HepG2 (cell line): ENCODE measurements around the gene DGAT2. TPM values are rescaled to one million over a fixed set of nuclear protein-coding genes. Genes with fewer than 3 reads are reported as not detected.

Source experiments
- ATAC-seq: fragments of 200-7000 bp; cut with Tn5 transposase; 3 replicates; pipeline ENCODE4 v1.9.1; 2020; ENCODE audit warnings: mild to moderate bottlenecking, moderate library complexity
- BruUV-seq: library from RNA; stranded (reverse); fragments of 400-500 nt; replicated peaks from 2 replicates; lab custom pipeline; 2021; lab: Mats Ljungman, UMichigan
- CTCF ChIA-PET: fragments of 300-600 bp; formaldehyde crosslinking; extraction: SDS; loops from one replicate; lab custom pipeline; 2021; ENCODE audit warnings: low total read pairs, inconsistent platforms, low intra/inter-chr PET ratio; lab: Yijun Ruan, JAX
- POLR2A ChIA-PET: fragments of 350-600 bp; sonication (Branson Sonifier 250); formaldehyde crosslinking; loops from one replicate; lab custom pipeline; 2020; ENCODE audit warnings: antibody characterized with exemption, inconsistent platforms; lab: Yijun Ruan, JAX
- DNase-seq: peaks from one replicate; pipeline ENCODE4 v3.0.0-alpha.2; 2015; ENCODE audit warnings: low spot score
- FAIRE-seq: peaks from 3 replicates; lab custom pipeline; 2011; peaks lifted over from hg19 to GRCh38; lab: Jason Lieb, UNC
- H2AFZ ChIP-seq: one replicate; pipeline ENCODE4 v1.6.1; 2011; ENCODE audit warnings: low read length, inconsistent platforms
- H3K27ac ChIP-seq: fragments of 300-600 bp; 3 replicates; pipeline ENCODE4 v1.8.0; 2011; ENCODE audit warnings: mixed run types, mild to moderate bottlenecking, mixed read lengths, low read length, inconsistent platforms; ENCODE audit not compliant: insufficient read depth; ENCODE audit errors: extremely low read length
- H3K27me3 ChIP-seq, 2 experiments: fragments of 200-600 bp in 1 of 2; 2 replicates in 1 of 2; 3 replicates in 1 of 2; pipeline versions ENCODE4 v1.6.0 to v1.8.0; 2011; ENCODE audit warnings: low read length in 2 of 2, mild to moderate bottlenecking in 2 of 2, moderate library complexity in 2 of 2, inconsistent platforms in 1 of 2; ENCODE audit not compliant: insufficient read depth in 2 of 2, control insufficient read depth in 1 of 2
- H3K36me3 ChIP-seq, 2 experiments: fragments of 200-600 bp in 1 of 2; replicated peaks in 1 of 2; 2 replicates in 1 of 2; 3 replicates in 1 of 2; pipeline versions ENCODE4 v1.5.1 to v1.8.0; 2011; ENCODE audit warnings: low read length in 2 of 2, inconsistent platforms in 1 of 2; ENCODE audit not compliant: insufficient read depth in 2 of 2, control insufficient read depth in 1 of 2
- H3K4me1 ChIP-seq: 2 replicates; pipeline ENCODE4 v1.5.1; 2012; ENCODE audit warnings: low read length, inconsistent platforms; ENCODE audit not compliant: insufficient read depth
- H3K4me2 ChIP-seq: 2 replicates; pipeline ENCODE4 v1.6.0; 2011; ENCODE audit warnings: low read depth, low read length, inconsistent platforms
- H3K4me3 ChIP-seq, 3 experiments: fragments of 200-600 bp in 1 of 3; sonication (generic), shearing (Covaris generic) in 1 of 3; replicated peaks in 1 of 3; 2 replicates each; pipeline ENCODE4 v1.5.1; 2011 to 2016; ENCODE audit warnings: low read length in 3 of 3, inconsistent platforms in 2 of 3, low read depth in 2 of 3, mild to moderate bottlenecking in 2 of 3, control low read depth in 1 of 3, mixed read lengths in 1 of 3; ENCODE audit not compliant: insufficient read depth in 1 of 3
- H3K79me2 ChIP-seq: one replicate; pipeline ENCODE4 v1.6.1; 2011; ENCODE audit warnings: low read length, inconsistent platforms; ENCODE audit not compliant: insufficient read depth
- H3K9ac ChIP-seq: 2 replicates; pipeline ENCODE4 v1.6.0; 2011; ENCODE audit warnings: mild to moderate bottlenecking, low read depth, low read length, inconsistent platforms; ENCODE audit not compliant: insufficient read depth
- H3K9me3 ChIP-seq: 2 replicates; pipeline ENCODE4 v1.5.1; 2012; ENCODE audit warnings: mild to moderate bottlenecking, low read length
- H4K20me1 ChIP-seq: 2 replicates; pipeline ENCODE4 v1.6.0; 2011; ENCODE audit warnings: inconsistent platforms, mild to moderate bottlenecking, low read length, moderate library complexity; ENCODE audit not compliant: insufficient read depth
- BATF2 ChIP-seq: sonication (generic); formaldehyde crosslinking; IDR thresholded peaks from 2 replicates; pipeline ENCODE4 v1.8.0; 2022; ENCODE audit warnings: mild to moderate bottlenecking, missing genetic modification reagents, moderate library complexity
- BCL6 ChIP-seq: IDR thresholded peaks from 2 replicates; pipeline ENCODE4 v1.6.1; 2016; ENCODE audit warnings: missing genetic modification reagents, missing compliant biosample characterization
- CHD2 ChIP-seq: IDR thresholded peaks from 2 replicates; pipeline ENCODE4 v1.6.1; 2011; ENCODE audit warnings: low read depth, low read length, improper control_type of control experiment
- KLF16 ChIP-seq, 2 experiments: sonication (generic) in 1 of 2; formaldehyde crosslinking in 1 of 2; IDR thresholded peaks; 2 replicates each; pipeline versions ENCODE4 v1.6.1 to v1.8.0; 2016 to 2023; ENCODE audit warnings: missing genetic modification reagents in 2 of 2, missing compliant biosample characterization in 1 of 2
- RARG ChIP-seq: sonication (generic); formaldehyde crosslinking; IDR thresholded peaks from 2 replicates; pipeline ENCODE4 v1.4.0; 2020; ENCODE audit warnings: low read depth, mild to moderate bottlenecking, missing genetic modification reagents
- SMARCE1 ChIP-seq: fragments of 450-650 bp; IDR thresholded peaks from 2 replicates; pipeline ENCODE4 v1.6.1; 2017; ENCODE audit warnings: borderline replicate concordance
- SNAPC2 ChIP-seq: sonication (generic); formaldehyde crosslinking; IDR thresholded peaks from 2 replicates; pipeline ENCODE4 v1.8.1; 2022; ENCODE audit warnings: mild to moderate bottlenecking, missing genetic modification reagents
- THAP7 ChIP-seq: sonication (generic); formaldehyde crosslinking; IDR thresholded peaks from 2 replicates; pipeline ENCODE4 v1.8.1; 2023; ENCODE audit warnings: mild to moderate bottlenecking, missing genetic modification reagents
- ZNF367 ChIP-seq: sonication (generic); formaldehyde crosslinking; IDR thresholded peaks from 2 replicates; pipeline ENCODE4 v1.4.0; 2020; ENCODE audit warnings: missing genetic modification reagents, borderline replicate concordance
- ZNF670 ChIP-seq: sonication (generic); formaldehyde crosslinking; IDR thresholded peaks from 2 replicates; pipeline ENCODE4 v1.8.0; 2022; ENCODE audit warnings: mild to moderate bottlenecking, missing genetic modification reagents, borderline replicate concordance
- ZNF784 ChIP-seq: sonication (generic); formaldehyde crosslinking; IDR thresholded peaks from 2 replicates; pipeline ENCODE4 v1.5.1; 2020; ENCODE audit warnings: missing genetic modification reagents, mild to moderate bottlenecking, borderline replicate concordance
- ZNF878 ChIP-seq: sonication (generic); formaldehyde crosslinking; IDR thresholded peaks from 2 replicates; pipeline ENCODE4 v1.8.1; 2023; ENCODE audit warnings: mild to moderate bottlenecking, missing genetic modification reagents, moderate library complexity
- WGBS: methylation state at CpG from one replicate; pipeline ENCODE4 v1.1.6; 2017; ENCODE audit warnings: low lambda C conversion rate; 5-methylcytosine and 5-hydroxymethylcytosine counted together
- in situ Hi-C: cut with HindIII; loops from 2 replicates; pipeline ENCODE4 v1.10.0; 2017; ENCODE audit warnings: low pct_unique_long_range_greater_than_20kb; ENCODE audit not compliant: extremely low pct_ligation_motif_present
- intact Hi-C: fragments of 100-400 bp; cut with micrococcal nuclease; formaldehyde crosslinking; loops from one replicate; pipeline ENCODE4 v1.10.0; 2022; ENCODE audit not compliant: unreplicated experiment
- polyA plus RNA-seq, 8 experiments: library from polyadenylated mRNA; depleted of rRNA in 3 of 8; stranded (reverse) in 7 of 8; unstranded in 1 of 8; fragments of >200 nt; fragmentation: Illumina TruSeq in 4 of 8; extraction: Trizol in 4 of 8; gene quantifications; 2 replicates each; pipeline versions ENCODE4 v1.2.1 to v1.2.3, GENCODE V29; 2011 to 2016; ENCODE audit warnings: low read depth in 4 of 8, missing spikeins in 1 of 8, mixed read lengths in 1 of 8; ENCODE audit not compliant: insufficient read depth in 1 of 8
- total RNA-seq, 5 experiments: library from RNA; depleted of rRNA; stranded (reverse); fragments of >200 nt; fragmentation: Illumina TruSeq; extraction: Trizol; gene quantifications; 2 replicates each; pipeline ENCODE4 v1.2.3, GENCODE V29; 2016; ENCODE audit warnings: low read depth in 1 of 5
- TF ChIP-seq, protein P1 (sequence below), 2 experiments: sonication (generic) in 1 of 2; formaldehyde crosslinking in 1 of 2; IDR thresholded peaks; 2 replicates each; pipeline versions ENCODE4 v1.5.1 to v1.6.1; 2011 to 2020; ENCODE audit warnings: borderline replicate concordance in 1 of 2, low read depth in 1 of 2, low read length in 1 of 2, mild to moderate bottlenecking in 1 of 2, missing genetic modification reagents in 1 of 2, moderate library complexity in 1 of 2
- TF ChIP-seq, protein P2 (sequence below): sonication (generic); formaldehyde crosslinking; conservative IDR thresholded peaks from 2 replicates; pipeline ENCODE4 v1.4.0; 2020; ENCODE audit warnings: missing genetic modification reagents

DGAT2 gene
- total and polyA plus RNA-seq, 2 of the 13 experiments (the other 11 are each of a cell fraction or from before 2014, with no cell fraction given), result 39.0 to 65.6 TPM

DNA sequence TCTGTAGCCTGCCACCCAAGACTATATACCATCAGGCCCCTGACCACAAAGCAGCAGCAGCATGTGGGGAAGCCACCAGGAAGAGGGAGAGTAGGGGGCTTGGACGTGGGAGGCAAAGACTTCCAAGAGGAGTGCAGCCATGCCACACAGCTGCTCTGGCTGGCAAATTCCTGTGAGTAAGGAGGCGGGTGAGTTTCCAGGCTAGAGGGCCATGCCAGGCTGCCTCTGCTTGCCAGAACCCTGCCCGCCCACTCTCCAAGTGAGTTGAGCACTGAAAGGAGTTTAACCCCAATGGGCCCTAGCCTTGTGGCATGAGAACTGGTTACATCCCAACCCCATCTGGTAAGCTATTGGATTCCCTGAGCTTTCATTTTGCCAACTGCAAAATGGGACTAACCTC, 4.7 kb upstream of the DGAT2 start:
- H3K9ac ChIP-seq, result no peak overlapping the region
- H3K27ac ChIP-seq, result no peak overlapping the region
- ATAC-seq, result no peak
- no peaks in the 10 kb centered on the region for H3K36me3 ChIP-seq
- H4K20me1 ChIP-seq, result no peaks in the 10 kb centered on the region
- no peak for FAIRE-seq
- no peaks in the 10 kb centered on the region for H3K27me3 ChIP-seq
- H3K79me2 ChIP-seq, result peaks cover 2% of the 10 kb centered on the region
- H2AFZ ChIP-seq, result no peak overlapping the region
- in situ Hi-C loops, result no loop called here
- ChIA-PET POLR2A (interaction anchor here (2.5 to 3.4 kb wide), 2 partner anchors 21 to 43 kb away, joined by 50 to 54 read pairs; no protein-coding TSS in a partner anchor), CTCF (no interaction called here)
- no peak for DNase-seq
- intact Hi-C loops, result no loop called here
- H3K4me3 ChIP-seq, result no peak overlapping the region
- H3K9me3 ChIP-seq, result no peaks in the 10 kb centered on the region
- WGBS, result 81% methylated on average over 2 of the region's 3 CpGs
- peaks cover 82% of the 10 kb centered on the region for H3K4me1 ChIP-seq
- TF ChIP-seq BATF2 (CRISPR knock-in tag) (no peak), SMARCE1 (no peak), ZNF784 (CRISPR knock-in tag) (no peak), KLF16 (CRISPR knock-in tag; IDR thresholded peaks at IDR 0.05) (no peak), ZNF878 (CRISPR knock-in tag) (no peak), ZNF670 (CRISPR knock-in tag) (no peak), ZNF367 (CRISPR knock-in tag) (no peak), RARG (CRISPR knock-in tag) (no peak), THAP7 (CRISPR knock-in tag) (no peak), CHD2 (no peak), BCL6 (CRISPR knock-in tag) (no peak), SNAPC2 (CRISPR knock-in tag) (no peak)
- TF ChIP-seq, protein P1, sequence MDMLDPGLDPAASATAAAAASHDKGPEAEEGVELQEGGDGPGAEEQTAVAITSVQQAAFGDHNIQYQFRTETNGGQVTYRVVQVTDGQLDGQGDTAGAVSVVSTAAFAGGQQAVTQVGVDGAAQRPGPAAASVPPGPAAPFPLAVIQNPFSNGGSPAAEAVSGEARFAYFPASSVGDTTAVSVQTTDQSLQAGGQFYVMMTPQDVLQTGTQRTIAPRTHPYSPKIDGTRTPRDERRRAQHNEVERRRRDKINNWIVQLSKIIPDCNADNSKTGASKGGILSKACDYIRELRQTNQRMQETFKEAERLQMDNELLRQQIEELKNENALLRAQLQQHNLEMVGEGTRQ (IDR thresholded peaks at IDR 0.05; ENCODE audit: low read depth, low read length), result no peak
- TF ChIP-seq, protein P1 (CRISPR knock-in tag; IDR thresholded peaks at IDR 0.05; ENCODE audit: borderline replicate concordance), result no peak
- TF ChIP-seq, protein P2, sequence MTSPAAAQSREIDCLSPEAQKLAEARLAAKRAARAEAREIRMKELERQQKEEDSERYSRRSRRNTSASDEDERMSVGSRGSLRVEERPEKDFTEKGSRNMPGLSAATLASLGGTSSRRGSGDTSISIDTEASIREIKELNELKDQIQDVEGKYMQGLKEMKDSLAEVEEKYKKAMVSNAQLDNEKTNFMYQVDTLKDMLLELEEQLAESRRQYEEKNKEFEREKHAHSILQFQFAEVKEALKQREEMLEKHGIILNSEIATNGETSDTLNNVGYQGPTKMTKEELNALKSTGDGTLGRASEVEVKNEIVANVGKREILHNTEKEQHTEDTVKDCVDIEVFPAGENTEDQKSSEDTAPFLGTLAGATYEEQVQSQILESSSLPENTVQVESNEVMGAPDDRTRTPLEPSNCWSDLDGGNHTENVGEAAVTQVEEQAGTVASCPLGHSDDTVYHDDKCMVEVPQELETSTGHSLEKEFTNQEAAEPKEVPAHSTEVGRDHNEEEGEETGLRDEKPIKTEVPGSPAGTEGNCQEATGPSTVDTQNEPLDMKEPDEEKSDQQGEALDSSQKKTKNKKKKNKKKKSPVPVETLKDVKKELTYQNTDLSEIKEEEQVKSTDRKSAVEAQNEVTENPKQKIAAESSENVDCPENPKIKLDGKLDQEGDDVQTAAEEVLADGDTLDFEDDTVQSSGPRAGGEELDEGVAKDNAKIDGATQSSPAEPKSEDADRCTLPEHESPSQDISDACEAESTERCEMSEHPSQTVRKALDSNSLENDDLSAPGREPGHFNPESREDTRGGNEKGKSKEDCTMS (CRISPR knock-in tag), result no peak
- H3K4me2 ChIP-seq, result no peak overlapping the region
- BruUV-seq, result no TSS peak
